GM19025 (cell line): Measurements from ENCODE around the gene MICOS13.

ENCODE experiments used
- ATAC-seq: cut with Tn5 transposase; IDR thresholded peaks from one replicate; pipeline ENCODE4 v1.9.1; 2021; ENCODE audit warnings: mild to moderate bottlenecking, low read depth, moderate library complexity; ENCODE audit not compliant: unreplicated experiment

MICOS13 gene

DNA sequence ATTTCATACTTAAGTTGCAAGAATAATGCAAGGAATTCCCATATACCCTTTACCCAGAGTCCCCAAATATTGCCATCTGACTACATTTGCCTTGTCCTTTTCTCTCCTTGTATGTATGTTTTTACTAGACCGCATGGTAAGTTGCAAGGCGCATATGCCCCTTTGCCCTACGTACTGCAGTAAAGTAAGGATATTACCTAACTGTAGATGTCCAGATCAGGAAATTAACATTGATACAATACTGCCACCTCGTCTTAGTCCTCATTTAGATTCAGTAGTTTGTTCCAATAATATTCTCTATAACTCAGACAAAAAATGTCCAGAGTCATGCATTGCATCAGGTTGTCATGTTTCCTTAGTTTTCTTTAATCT, 48.1 kb downstream of the MICOS13 start:
- ATAC-seq: no peak

DNA sequence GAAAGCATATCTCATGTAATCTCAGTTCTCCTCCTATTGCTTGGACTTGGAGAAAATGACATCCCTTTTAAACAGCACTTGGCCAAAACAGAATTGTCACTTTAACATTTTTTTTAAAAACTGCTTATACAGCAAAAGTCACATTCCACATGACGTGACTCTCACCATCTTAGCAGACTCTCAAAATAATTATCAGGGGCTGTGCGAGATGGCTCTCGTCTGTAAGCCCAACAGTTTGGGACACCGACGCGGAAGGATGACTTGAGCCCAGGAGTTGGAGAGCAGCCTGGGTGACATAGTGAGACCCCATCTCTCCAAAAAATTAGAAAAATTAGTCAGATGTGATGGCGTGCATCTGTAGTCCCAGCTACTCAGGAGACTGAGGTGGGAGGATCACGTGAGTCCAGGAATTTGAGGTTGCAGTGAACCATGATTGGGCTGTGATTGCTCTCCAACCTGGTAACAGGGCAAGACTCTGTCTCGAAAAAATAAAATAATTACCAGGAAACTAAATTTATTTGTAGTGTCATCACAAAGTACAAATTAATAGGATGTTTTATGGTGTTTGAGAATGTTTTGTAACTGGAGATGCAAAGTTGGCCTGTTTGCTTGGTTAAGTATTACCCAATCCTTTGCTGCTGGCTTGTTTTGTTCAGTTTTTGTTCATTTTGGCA, 48.6 kb downstream of the MICOS13 start:
- no peak for ATAC-seq

DNA sequence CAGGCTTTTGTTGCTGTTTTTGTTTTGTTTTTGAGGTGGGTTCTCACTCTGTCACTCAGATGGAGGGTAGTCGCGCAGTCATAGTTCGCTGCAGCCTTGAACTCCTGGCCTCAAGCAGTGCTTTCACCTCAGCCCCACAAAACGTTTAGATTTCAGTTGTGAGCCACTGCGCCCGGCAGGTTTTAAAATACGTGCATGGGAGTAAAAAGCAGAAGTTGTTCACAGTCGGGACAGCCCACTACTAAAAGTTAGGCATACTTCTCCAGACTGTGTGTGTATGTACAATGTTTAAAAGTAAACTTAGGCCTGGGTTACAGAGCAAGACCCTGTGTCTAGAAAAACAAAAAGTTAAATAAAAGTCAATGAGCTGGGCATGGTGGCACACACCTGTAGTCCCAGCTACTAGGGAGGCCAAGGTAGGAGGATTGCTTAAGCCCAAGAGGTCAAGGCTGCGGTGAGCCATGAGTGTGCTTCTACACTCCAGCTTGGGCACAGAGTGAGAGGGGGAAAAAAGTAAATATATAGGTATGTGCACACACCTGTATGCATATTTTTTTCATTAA, 51.3 kb downstream of the MICOS13 start:
- no peak for ATAC-seq

DNA sequence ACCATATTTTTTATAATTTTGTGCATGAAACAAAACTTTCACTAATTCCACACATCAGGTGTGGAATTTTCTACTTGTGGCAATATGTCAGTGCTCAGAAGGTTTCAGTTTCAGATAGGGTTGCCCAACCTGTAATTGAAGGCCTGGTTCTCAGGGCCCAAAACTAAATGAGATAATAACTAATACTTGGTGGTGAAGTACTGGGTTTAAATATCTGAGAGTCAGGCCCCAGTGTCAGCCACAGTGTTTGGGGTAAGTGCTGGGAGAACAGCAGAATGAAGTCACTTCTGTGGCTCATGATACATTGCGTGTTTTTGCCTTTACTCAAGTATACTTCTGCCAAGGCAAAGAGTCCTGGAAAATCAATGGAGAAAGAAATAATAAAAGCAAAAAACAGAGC, 51.9 kb downstream of the MICOS13 start:
- ATAC-seq: no peak
